Breast epithelium (tissue), 4 donors: ENCODE measurements around the gene FAM50A. TPM values are rescaled to one million over a fixed set of nuclear protein-coding genes. Genes with fewer than 3 reads are reported as not detected.

ENCODE experiments used
- DNase-seq, 2 donors: peaks; one replicate each; pipeline ENCODE4 v3.0.0-alpha.2; 2019; ENCODE audit warnings: low spot score in 2 of 2
- H3K27ac ChIP-seq, 2 donors: fragments of 200-600 bp; sonication (generic) in 1 of 2; one replicate each; pipeline ENCODE4 v1.5.1; 2016 to 2019; ENCODE audit warnings: mild to moderate bottlenecking in 1 of 2
- H3K27me3 ChIP-seq, 2 donors: fragments of 200-600 bp; sonication (generic) in 1 of 2; one replicate each; pipeline versions ENCODE4 v1.5.1 to v1.6.0; 2017 to 2019; ENCODE audit warnings: control low read depth in 1 of 2, mild to moderate bottlenecking in 1 of 2
- H3K36me3 ChIP-seq: fragments of 200-600 bp; one replicate; pipeline ENCODE4 v1.5.1; 2019
- H3K4me1 ChIP-seq, 2 donors: fragments of 200-600 bp; sonication (generic); one replicate each; pipeline ENCODE4 v1.5.1; 2016 to 2019; ENCODE audit warnings: control low read depth in 1 of 2
- H3K4me3 ChIP-seq, 3 donors: fragments of 200-600 bp; sonication (generic); 1 replicate in 2 of 3; 2 replicates in 1 of 3; pipeline ENCODE4 v1.5.1; 2016 to 2019; ENCODE audit warnings: mild to moderate bottlenecking in 3 of 3, moderate library complexity in 2 of 3
- H3K9me3 ChIP-seq, 2 donors: fragments of 200-600 bp; sonication (generic) in 1 of 2; one replicate each; pipeline ENCODE4 v1.5.1; 2016 to 2019; ENCODE audit warnings: control low read depth in 1 of 2
- CTCF ChIP-seq, 3 donors: fragments of 450-650 bp; IDR thresholded peaks; one replicate each; pipeline ENCODE4 v1.5.1; 2016 to 2017; ENCODE audit warnings: antibody characterized with exemption in 3 of 3, mild to moderate bottlenecking in 3 of 3, moderate library complexity in 3 of 3
- POLR2A ChIP-seq: fragments of 450-650 bp; IDR thresholded peaks from one replicate; pipeline ENCODE4 v1.6.1; 2016; ENCODE audit warnings: antibody characterized with exemption, mild to moderate bottlenecking, moderate library complexity
- POLR2AphosphoS5 ChIP-seq, 3 donors: sonication (generic); formaldehyde crosslinking; IDR thresholded peaks; one replicate each; pipeline ENCODE4 v1.6.1; 2017; ENCODE audit warnings: antibody characterized with exemption in 3 of 3
- intact Hi-C: fragments of 100-400 bp; cut with DNase I; formaldehyde crosslinking; loops from one replicate; pipeline ENCODE4 v1.15.1; 2023; ENCODE audit warnings: low total_unique reads
- total RNA-seq, 3 donors: library from RNA; depleted of rRNA; stranded (reverse); fragments of >200 nt; gene quantifications; one replicate each; pipeline ENCODE4 v1.1.0, GENCODE V29; 2016

The FAM50A gene
- total RNA-seq, 3 donors from 2014 or later = 30.7 to 94.4 (median 64.2) TPM

- Histone ChIP-seq H3K9me3 (no peaks in the 10 kb centered on the region), H3K27me3 (peaks cover 0 to 36% of the 10 kb centered on the region in 2 donors), H3K36me3 (no peaks in the 10 kb centered on the region), H3K4me3 (no peak overlapping the region), H3K4me1 (peaks cover 0 to 7% of the 10 kb centered on the region in 2 donors), H3K27ac (no peak overlapping the region)
- intact Hi-C loops = no loop called here
- DNase-seq = no peak
- TF ChIP-seq POLR2A (no peak), POLR2AphosphoS5 (IDR thresholded peaks at IDR 0.05) (no peak), CTCF (IDR thresholded peaks at IDR 0.05) (no peak)
Measured at GRCh38 chrX:154484255-154485149, 40.6 kb downstream of the FAM50A start.

- no peaks in the 10 kb centered on the region for H3K36me3 ChIP-seq
- H3K27ac ChIP-seq = peak overlapping the region; percentile 67 to 77
- H3K4me3 ChIP-seq = peak overlapping the region; percentile 51 to 75 (median 66)
- peaks cover 0 to 36% of the 10 kb centered on the region in 2 donors for H3K27me3 ChIP-seq
- H3K4me1 ChIP-seq = peaks cover 0 to 7% of the 10 kb centered on the region in 2 donors
- DNase-seq = no peak
- intact Hi-C loops = no loop called here
- TF ChIP-seq POLR2AphosphoS5 (IDR thresholded peaks at IDR 0.05) (no peak), CTCF (IDR thresholded peaks at IDR 0.05) (no peak), POLR2A (no peak)
- H3K9me3 ChIP-seq = no peaks in the 10 kb centered on the region
Measured at GRCh38 chrX:154485150-154486051, 41.5 kb downstream of the FAM50A start.

- TF ChIP-seq POLR2AphosphoS5 (IDR thresholded peaks at IDR 0.05) (no peak), CTCF (IDR thresholded peaks at IDR 0.05) (no peak), POLR2A (no peak)
- H3K4me3 ChIP-seq = peak overlapping the region; percentile 51 to 75 (median 66)
- peaks cover 0 to 36% of the 10 kb centered on the region in 2 donors for H3K27me3 ChIP-seq
- peak overlapping the region; percentile 67 to 77 for H3K27ac ChIP-seq
- no peaks in the 10 kb centered on the region for H3K36me3 ChIP-seq
- no peak for DNase-seq
- H3K4me1 ChIP-seq = peaks cover 0 to 7% of the 10 kb centered on the region in 2 donors
- intact Hi-C loops = no loop called here
- no peaks in the 10 kb centered on the region for H3K9me3 ChIP-seq
Measured at GRCh38 chrX:154486052-154486395, 42.1 kb downstream of the FAM50A start.

- Histone ChIP-seq H3K4me3 (peak within 1 kb of the TSS; percentile 51 to 75 (median 66)), H3K36me3 (no peaks in the 10 kb centered on the region), H3K27ac (peak within 1 kb of the TSS; percentile 76 to 77), H3K4me1 (peaks cover 0 to 7% of the 10 kb centered on the region in 2 donors), H3K9me3 (no peaks in the 10 kb centered on the region), H3K27me3 (peaks cover 0 to 36% of the 10 kb centered on the region in 2 donors)
- TF ChIP-seq POLR2AphosphoS5 (IDR thresholded peaks at IDR 0.05) = no peak
- no peak for TF ChIP-seq CTCF (IDR thresholded peaks at IDR 0.05)
- no peak for TF ChIP-seq POLR2A
- intact Hi-C loops = no loop called here
- peak; percentile 57 to 74 for DNase-seq
Measured at GRCh38 chrX:154486396-154487207, 42.7 kb downstream of the FAM50A start, which contains the start of gene UBL4A. TSS of gene UBL4A (minus strand) at chrX:154486615. CDS start at chrX:154486584, 31 bp downstream.
